GM12872 (cell line): ENCODE measurements around the gene SERPINA12.

Experiments used
- TF ChIP-seq, protein P1 (sequence below): IDR thresholded peaks from 3 replicates; pipeline ENCODE4 v1.5.1; 2011; ENCODE audit warnings: low read depth, mild to moderate bottlenecking, low read length, moderate library complexity; ENCODE audit not compliant: insufficient read depth

SERPINA12 gene

GRCh38 chr14:94484481-94484880 is 24.8 kb downstream of the SERPINA12 start:
- TF ChIP-seq, protein P1, sequence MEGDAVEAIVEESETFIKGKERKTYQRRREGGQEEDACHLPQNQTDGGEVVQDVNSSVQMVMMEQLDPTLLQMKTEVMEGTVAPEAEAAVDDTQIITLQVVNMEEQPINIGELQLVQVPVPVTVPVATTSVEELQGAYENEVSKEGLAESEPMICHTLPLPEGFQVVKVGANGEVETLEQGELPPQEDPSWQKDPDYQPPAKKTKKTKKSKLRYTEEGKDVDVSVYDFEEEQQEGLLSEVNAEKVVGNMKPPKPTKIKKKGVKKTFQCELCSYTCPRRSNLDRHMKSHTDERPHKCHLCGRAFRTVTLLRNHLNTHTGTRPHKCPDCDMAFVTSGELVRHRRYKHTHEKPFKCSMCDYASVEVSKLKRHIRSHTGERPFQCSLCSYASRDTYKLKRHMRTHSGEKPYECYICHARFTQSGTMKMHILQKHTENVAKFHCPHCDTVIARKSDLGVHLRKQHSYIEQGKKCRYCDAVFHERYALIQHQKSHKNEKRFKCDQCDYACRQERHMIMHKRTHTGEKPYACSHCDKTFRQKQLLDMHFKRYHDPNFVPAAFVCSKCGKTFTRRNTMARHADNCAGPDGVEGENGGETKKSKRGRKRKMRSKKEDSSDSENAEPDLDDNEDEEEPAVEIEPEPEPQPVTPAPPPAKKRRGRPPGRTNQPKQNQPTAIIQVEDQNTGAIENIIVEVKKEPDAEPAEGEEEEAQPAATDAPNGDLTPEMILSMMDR = no peak

GRCh38 chr14:94483729-94484275 is 25.5 kb downstream of the SERPINA12 start:
- TF ChIP-seq, protein P1 = no peak

- TF ChIP-seq, protein P1 = no peak
Measured at GRCh38 chr14:94483071-94483451, 26.2 kb downstream of the SERPINA12 start.

GRCh38 chr14:94481468-94482131 is 27.7 kb downstream of the SERPINA12 start:
- TF ChIP-seq, protein P1 = no peak

DNA sequence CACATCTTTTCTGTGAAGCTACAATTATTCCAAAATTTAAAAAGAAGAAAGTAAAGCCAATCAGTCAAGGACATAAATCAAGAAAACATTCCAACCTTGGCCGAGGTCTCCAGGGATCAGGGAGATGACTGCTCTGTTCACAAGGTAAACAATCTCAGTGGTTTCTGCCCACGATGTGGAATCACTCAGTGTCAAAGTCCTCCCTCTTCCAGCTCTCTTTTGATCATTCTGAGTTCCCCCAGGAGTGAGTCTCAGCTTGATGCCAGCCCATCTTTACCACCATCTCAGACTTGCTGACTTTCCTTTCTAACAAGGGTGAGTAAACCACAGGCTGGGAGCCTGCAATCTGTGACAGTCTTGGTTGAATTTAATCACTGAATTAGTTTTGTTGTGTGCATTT is 28.5 kb downstream of the SERPINA12 start:
- TF ChIP-seq, protein P1 = no peak

DNA sequence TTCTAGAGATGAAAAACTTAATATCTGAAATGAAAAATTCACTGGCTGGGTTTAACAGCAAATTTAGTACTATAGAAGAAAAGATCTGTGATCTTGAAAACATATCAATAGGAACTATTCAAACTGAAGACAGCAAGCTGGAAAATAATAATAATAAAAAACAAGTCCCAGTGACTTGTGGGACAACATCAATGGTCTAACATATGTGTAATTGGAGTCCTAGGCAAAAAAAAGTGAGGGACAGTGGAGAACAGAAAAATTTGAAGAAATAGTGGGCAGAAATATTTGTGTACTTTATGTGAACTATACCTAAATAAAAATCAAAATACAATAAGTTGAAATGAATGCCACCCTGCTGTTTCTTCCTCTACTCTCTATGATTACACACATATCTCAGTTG is 30.8 kb downstream of the SERPINA12 start:
- TF ChIP-seq, protein P1 = no peak

GRCh38 chr14:94476023-94476422 is 33.2 kb downstream of the SERPINA12 start, which contains the start of gene SERPINA9:
Gene SERPINA9 (minus strand): TSS chr14:94476197. CDS start chr14:94469840, 6,357 bp downstream.
- TF ChIP-seq, protein P1 = no peak
